ENCODE data around the gene IFNGR1. TPM values are rescaled to one million over a fixed set of nuclear protein-coding genes. Genes with fewer than 3 reads are reported as not detected.

IFNGR1 gene
- polyA plus RNA-seq, 1 donor, result 48.9 TPM

Other genes starting within 250 kb of the IFNGR1 start
- 40.5 TPM for gene IL20RA, start 174.4 kb downstream of the IFNGR1 start, polyA plus RNA-seq (ENCODE audit: insufficient read length)
- not detected for gene IL22RA2, start 45.7 kb downstream of the IFNGR1 start, polyA plus RNA-seq (ENCODE audit: insufficient read length)